OCI-LY1 (cell line): ENCODE data around the gene SLC37A1.

Source experiments
- EZH2 ChIP-seq: fragments of 200-600 bp; sonication (generic), shearing (Covaris generic); IDR thresholded peaks from 2 replicates; pipeline ENCODE4 v1.8.0; 2017; ENCODE audit warnings: borderline replicate concordance, mixed run types, mild to moderate bottlenecking, antibody characterized with exemption, low read length, moderate library complexity, mixed read lengths
- TF ChIP-seq, protein P1 (sequence below): fragments of 200-600 bp; sonication (generic), shearing (Covaris generic); IDR thresholded peaks from 2 replicates; pipeline ENCODE4 v1.5.1; 2017; ENCODE audit warnings: mild to moderate bottlenecking, antibody characterized with exemption, low read length, moderate library complexity, mixed read lengths

DNA sequence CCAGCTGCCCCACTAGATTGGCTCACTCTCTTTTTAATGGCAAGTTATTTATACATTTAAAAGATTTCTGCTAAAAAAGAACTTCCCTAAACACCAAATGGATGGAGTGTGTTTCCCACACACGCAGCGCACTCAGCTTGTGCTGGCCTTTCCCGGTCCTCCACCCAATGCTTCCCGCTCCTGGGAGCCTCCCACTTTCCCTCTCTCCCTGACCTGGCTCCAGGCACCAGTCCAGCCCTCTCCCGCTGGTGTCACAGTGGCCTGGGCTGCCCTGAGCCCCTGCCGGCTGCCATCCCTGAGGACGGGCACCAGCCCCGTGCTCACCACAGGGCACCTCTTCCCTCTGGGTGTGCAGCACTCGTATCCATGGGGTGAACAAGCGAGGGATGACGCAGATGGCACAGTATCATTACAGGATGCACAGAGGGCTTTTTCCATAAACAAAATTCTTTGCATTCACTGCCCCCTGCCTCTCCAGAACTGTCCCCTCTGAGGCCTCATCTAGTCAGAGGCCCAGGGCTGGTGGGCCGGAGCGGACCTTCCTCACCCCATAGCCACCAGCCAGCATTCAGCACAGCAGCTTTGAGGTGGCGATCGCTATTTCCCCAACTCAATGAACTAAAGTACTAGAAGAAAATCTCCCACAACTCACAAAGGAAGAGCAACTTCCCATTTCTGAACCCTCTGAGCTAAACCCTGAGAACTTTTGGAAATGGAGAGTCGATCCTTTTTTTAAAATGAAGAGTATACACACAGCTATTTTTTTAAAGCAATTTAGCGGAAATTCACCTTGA, 68.5 kb downstream of the SLC37A1 start:
- TF ChIP-seq, protein P1, sequence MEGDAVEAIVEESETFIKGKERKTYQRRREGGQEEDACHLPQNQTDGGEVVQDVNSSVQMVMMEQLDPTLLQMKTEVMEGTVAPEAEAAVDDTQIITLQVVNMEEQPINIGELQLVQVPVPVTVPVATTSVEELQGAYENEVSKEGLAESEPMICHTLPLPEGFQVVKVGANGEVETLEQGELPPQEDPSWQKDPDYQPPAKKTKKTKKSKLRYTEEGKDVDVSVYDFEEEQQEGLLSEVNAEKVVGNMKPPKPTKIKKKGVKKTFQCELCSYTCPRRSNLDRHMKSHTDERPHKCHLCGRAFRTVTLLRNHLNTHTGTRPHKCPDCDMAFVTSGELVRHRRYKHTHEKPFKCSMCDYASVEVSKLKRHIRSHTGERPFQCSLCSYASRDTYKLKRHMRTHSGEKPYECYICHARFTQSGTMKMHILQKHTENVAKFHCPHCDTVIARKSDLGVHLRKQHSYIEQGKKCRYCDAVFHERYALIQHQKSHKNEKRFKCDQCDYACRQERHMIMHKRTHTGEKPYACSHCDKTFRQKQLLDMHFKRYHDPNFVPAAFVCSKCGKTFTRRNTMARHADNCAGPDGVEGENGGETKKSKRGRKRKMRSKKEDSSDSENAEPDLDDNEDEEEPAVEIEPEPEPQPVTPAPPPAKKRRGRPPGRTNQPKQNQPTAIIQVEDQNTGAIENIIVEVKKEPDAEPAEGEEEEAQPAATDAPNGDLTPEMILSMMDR = no peak
- no peak for TF ChIP-seq EZH2
